Ecto neural progenitor cell (in vitro differentiated cells): Measurements from ENCODE around the gene CTDSPL.

ENCODE experiments used
- DNase-seq: peaks from one replicate; pipeline ENCODE4 v3.0.0-alpha.2; 2018; ENCODE audit warnings: low spot score

The CTDSPL gene

GRCh38 chr3:38002940-38003339 lies 141.3 kb downstream of the CTDSPL start:
- DNase-seq, result no peak

- peak; percentile 87 for DNase-seq
Observed at GRCh38 chr3:38003371-38003816, 141.7 kb downstream of the CTDSPL start.

GRCh38 chr3:38003817-38004414 lies 142.2 kb downstream of the CTDSPL start:
- DNase-seq, result no peak

GRCh38 chr3:38004415-38005075 lies 142.9 kb downstream of the CTDSPL start:
- no peak for DNase-seq

- DNase-seq, result no peak
Observed at GRCh38 chr3:38005076-38006020, 143.7 kb downstream of the CTDSPL start.

GRCh38 chr3:38006031-38006430 lies 144.4 kb downstream of the CTDSPL start:
- DNase-seq, result no peak

- no peak for DNase-seq
Observed at GRCh38 chr3:38006445-38006995, 144.8 kb downstream of the CTDSPL start.

GRCh38 chr3:38007754-38008090 lies 146.0 kb downstream of the CTDSPL start:
- no peak for DNase-seq

GRCh38 chr3:38008191-38008701 lies 146.6 kb downstream of the CTDSPL start:
- DNase-seq, result no peak

GRCh38 chr3:38008971-38009580 lies 147.4 kb downstream of the CTDSPL start:
- DNase-seq, result no peak

GRCh38 chr3:38009807-38010591 lies 148.3 kb downstream of the CTDSPL start:
- no peak for DNase-seq

- DNase-seq, result no peak
Observed at GRCh38 chr3:38011111-38011510, 149.4 kb downstream of the CTDSPL start.

- DNase-seq, result no peak
Observed at GRCh38 chr3:38015485-38015884, 153.8 kb downstream of the CTDSPL start.

- no peak for DNase-seq
Observed at GRCh38 chr3:38015984-38016383, 154.3 kb downstream of the CTDSPL start.

GRCh38 chr3:38016410-38016809 lies 154.7 kb downstream of the CTDSPL start:
- no peak for DNase-seq

GRCh38 chr3:38016847-38017444 lies 155.3 kb downstream of the CTDSPL start:
- DNase-seq, result no peak

- no peak for DNase-seq
Observed at GRCh38 chr3:38017445-38018295, 156.0 kb downstream of the CTDSPL start.

GRCh38 chr3:38018296-38019266 lies 156.9 kb downstream of the CTDSPL start:
- no peak for DNase-seq
